ENCODE results near the gene R3HDM2.

Gene R3HDM2

GRCh38 chr12:57232156-57232756, 198.6 kb downstream of the R3HDM2 start:
- peak overlapping the region; percentile 94 for H3K4me3 ChIP-seq (ENCODE audit: low read depth, low read length, poor library complexity, severe bottlenecking)
- peak overlapping the region; percentile 88; the same call in 1 of the 2 replicates for H3K4me2 ChIP-seq (ENCODE audit: low read length)
- H3K79me2 ChIP-seq (ENCODE audit: insufficient read depth, low read length), result peaks cover 18% of the 10 kb centered on the region
- peak overlapping the region; percentile 97 for H3K27ac ChIP-seq (ENCODE audit: low read depth, low read length, poor library complexity, severe bottlenecking)
- H4K20me1 ChIP-seq (ENCODE audit: insufficient read depth, low read length), result no peaks in the 10 kb centered on the region
- H3K9me3 ChIP-seq (ENCODE audit: low read length), result no peaks in the 10 kb centered on the region
- peaks cover 86% of the 10 kb centered on the region for H3K4me1 ChIP-seq (ENCODE audit: insufficient read depth, low read length, severe bottlenecking)
- H3K27me3 ChIP-seq (ENCODE audit: insufficient read depth, low read length), result no peaks in the 10 kb centered on the region
- no peak overlapping the region for H2AFZ ChIP-seq (ENCODE audit: low read length)
- H3K9ac ChIP-seq (ENCODE audit: low read length), result peak overlapping the region; percentile 98; the same call in 1 of the 2 replicates
- no peaks in the 10 kb centered on the region for H3K9me2 ChIP-seq (ENCODE audit: low read depth, low read length)
- TF ChIP-seq EZH2 (IDR thresholded peaks at IDR 0.05; ENCODE audit: borderline replicate concordance, low read length) (no peak), CTCF (IDR thresholded peaks at IDR 0.05; ENCODE audit: low read length) (no peak)
- peaks cover 57% of the 10 kb centered on the region for H3K36me3 ChIP-seq (ENCODE audit: insufficient read depth, low read length)
- H3F3A ChIP-seq (ENCODE audit: insufficient read depth, low read length), result peaks cover 8% of the 10 kb centered on the region; the same call in 1 of the 2 replicates

- peaks cover 88% of the 10 kb centered on the region for H3K4me1 ChIP-seq (ENCODE audit: insufficient read depth, low read length, severe bottlenecking)
Measured at GRCh38 chr12:57231276-57232021, 199.4 kb downstream of the R3HDM2 start.

More at GRCh38 chr12:57231276-57232021, 199.4 kb downstream of the R3HDM2 start:
- Histone ChIP-seq H3K79me2 (ENCODE audit: insufficient read depth, low read length) (peaks cover 18% of the 10 kb centered on the region), H2AFZ (ENCODE audit: low read length) (no peak overlapping the region), H3K9me3 (ENCODE audit: low read length) (no peaks in the 10 kb centered on the region), H3K4me2 (ENCODE audit: low read length) (peak overlapping the region; percentile 88), H3K9ac (ENCODE audit: low read length) (peak overlapping the region; percentile 98), H3K4me3 (ENCODE audit: low read depth, low read length, poor library complexity, severe bottlenecking) (peak overlapping the region; percentile 94), H3K27ac (ENCODE audit: low read depth, low read length, poor library complexity, severe bottlenecking) (peak overlapping the region; percentile 97), H3K9me2 (ENCODE audit: low read depth, low read length) (no peaks in the 10 kb centered on the region), H4K20me1 (ENCODE audit: insufficient read depth, low read length) (no peaks in the 10 kb centered on the region), H3K36me3 (ENCODE audit: insufficient read depth, low read length) (peaks cover 57% of the 10 kb centered on the region), H3F3A (ENCODE audit: insufficient read depth, low read length) (peaks cover 8% of the 10 kb centered on the region; the same call in 1 of the 2 replicates), H3K27me3 (ENCODE audit: insufficient read depth, low read length) (no peaks in the 10 kb centered on the region)
- TF ChIP-seq CTCF (IDR thresholded peaks at IDR 0.05; ENCODE audit: low read length) (no peak), EZH2 (IDR thresholded peaks at IDR 0.05; ENCODE audit: borderline replicate concordance, low read length) (no peak)

Data from OCI-LY1 (cell line).